Hepatocyte (in vitro differentiated cells): ENCODE data around the gene AGBL4. TPM values are rescaled to one million over a fixed set of nuclear protein-coding genes. Genes with fewer than 3 reads are reported as not detected.

Experiments
- DNase-seq: peaks from one replicate; pipeline ENCODE4 v3.0.0-alpha.2; 2016; ENCODE audit warnings: low spot score
- H2AFZ ChIP-seq: fragments of 200-600 bp; sonication (generic); 2 replicates; pipeline ENCODE4 v1.6.0; 2016; ENCODE audit warnings: antibody characterized with exemption, mild to moderate bottlenecking
- H3K27ac ChIP-seq: fragments of 200-600 bp; sonication (generic); 2 replicates; pipeline ENCODE4 v1.5.1; 2016; ENCODE audit warnings: mild to moderate bottlenecking
- H3K27me3 ChIP-seq: fragments of 200-600 bp; sonication (generic); 2 replicates; pipeline ENCODE4 v1.6.1; 2016
- H3K36me3 ChIP-seq: fragments of 200-600 bp; sonication (generic); replicated peaks from 2 replicates; pipeline ENCODE4 v1.5.1; 2016; ENCODE audit warnings: low read depth; ENCODE audit not compliant: insufficient read depth
- H3K4me1 ChIP-seq: fragments of 200-600 bp; sonication (generic); 2 replicates; pipeline ENCODE4 v1.5.1; 2016; ENCODE audit warnings: mild to moderate bottlenecking, moderate library complexity; ENCODE audit not compliant: insufficient read depth
- H3K4me2 ChIP-seq: fragments of 200-600 bp; sonication (generic); 2 replicates; pipeline ENCODE4 v1.6.0; 2016
- H3K4me3 ChIP-seq: fragments of 200-600 bp; sonication (generic); 2 replicates; pipeline ENCODE4 v1.5.1; 2016; ENCODE audit warnings: mild to moderate bottlenecking
- H3K79me2 ChIP-seq: fragments of 200-600 bp; sonication (generic); 2 replicates; pipeline ENCODE4 v1.6.0; 2017; ENCODE audit warnings: mild to moderate bottlenecking
- H3K9me2 ChIP-seq: fragments of 200-600 bp; sonication (generic); replicated peaks from 2 replicates; pipeline ENCODE4 v1.6.0; 2017; ENCODE audit warnings: mild to moderate bottlenecking; ENCODE audit not compliant: insufficient read depth
- H3K9me3 ChIP-seq: fragments of 200-600 bp; sonication (generic); 2 replicates; pipeline ENCODE4 v1.5.1; 2016; ENCODE audit warnings: low read depth, mild to moderate bottlenecking
- H4K20me1 ChIP-seq: fragments of 200-600 bp; sonication (generic); 2 replicates; pipeline ENCODE4 v1.6.0; 2016; ENCODE audit warnings: mild to moderate bottlenecking; ENCODE audit not compliant: insufficient read depth, poor library complexity, severe bottlenecking
- CTCF ChIP-seq: fragments of 200-600 bp; sonication (generic); IDR thresholded peaks from 2 replicates; pipeline ENCODE4 v1.5.1; 2016; ENCODE audit warnings: antibody characterized with exemption, mild to moderate bottlenecking; ENCODE audit not compliant: poor library complexity
- EZH2 ChIP-seq: fragments of 200-600 bp; sonication (generic); IDR thresholded peaks from 2 replicates; pipeline ENCODE4 v1.6.1; 2016; ENCODE audit warnings: antibody characterized with exemption, mild to moderate bottlenecking, borderline replicate concordance
- EZH2phosphoT487 ChIP-seq: fragments of 200-600 bp; sonication (generic); IDR thresholded peaks from one replicate; pipeline ENCODE4 v1.6.1; 2018; ENCODE audit warnings: antibody characterized with exemption, mild to moderate bottlenecking, low read depth, moderate library complexity; ENCODE audit not compliant: unreplicated experiment, severe bottlenecking
- WGBS: methylation state at CpG from one replicate; pipeline ENCODE4 v1.1.6; 2016; ENCODE audit warnings: low lambda C conversion rate; ENCODE audit errors: missing lambda C conversion rate; 5-methylcytosine and 5-hydroxymethylcytosine counted together
- polyA plus RNA-seq: library from polyadenylated mRNA; unstranded; fragments of >200 nt; fragmentation: Nextera tagmentation; extraction: Ambion mirVana; gene quantifications from 2 replicates; pipeline ENCODE4 v1.2.1, GENCODE V29; 2016
- total RNA-seq: library from RNA; depleted of rRNA; stranded (reverse); fragments of >200 nt; gene quantifications from 2 replicates; pipeline ENCODE4 v1.2.3, GENCODE V29; 2014

AGBL4 gene
- total and polyA plus RNA-seq, 2 experiments from 2014 or later: 0.50 to 0.73 TPM

DNA sequence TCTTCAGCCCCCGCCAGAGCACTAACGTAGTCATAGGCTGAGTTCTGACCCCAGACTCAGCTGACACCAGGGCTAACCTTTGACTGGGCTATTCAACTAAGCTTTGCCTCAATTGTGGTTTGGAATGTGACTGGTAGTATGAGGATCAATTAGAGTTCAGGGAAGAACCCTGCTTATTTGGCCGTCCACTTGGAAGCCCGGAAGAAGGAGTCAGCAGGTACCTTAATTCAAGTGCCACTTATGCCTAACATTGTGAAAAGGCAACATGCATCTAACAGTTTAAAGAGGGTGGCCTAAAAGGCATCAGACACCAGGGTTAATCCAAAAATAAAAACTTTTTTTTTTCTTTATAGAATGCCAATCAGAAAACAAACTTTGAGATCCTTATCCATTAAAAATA, 1339.4 kb downstream of the AGBL4 start:
- TF ChIP-seq EZH2: no peak
- no peak for TF ChIP-seq EZH2phosphoT487
- TF ChIP-seq CTCF: no peak
- Histone ChIP-seq H3K4me1 (peaks cover 3% of the 10 kb centered on the region), H3K9me2 (no peaks in the 10 kb centered on the region), H3K79me2 (no peaks in the 10 kb centered on the region), H3K9me3 (no peaks in the 10 kb centered on the region), H4K20me1 (no peaks in the 10 kb centered on the region), H3K27ac (no peak overlapping the region), H3K4me2 (no peak overlapping the region), H3K4me3 (no peak overlapping the region), H3K36me3 (no peaks in the 10 kb centered on the region), H3K27me3 (no peaks in the 10 kb centered on the region), H2AFZ (no peak overlapping the region)
- no peak for DNase-seq
- WGBS: 93% methylated on average over 4 of the region's 4 CpGs

GRCh38 chr1:48683839-48684238, 1339.9 kb downstream of the AGBL4 start:
- Histone ChIP-seq H3K27me3 (no peaks in the 10 kb centered on the region), H3K27ac (no peak overlapping the region), H2AFZ (no peak overlapping the region), H3K9me2 (no peaks in the 10 kb centered on the region), H3K4me2 (no peak overlapping the region), H3K79me2 (no peaks in the 10 kb centered on the region), H3K36me3 (no peaks in the 10 kb centered on the region), H3K4me1 (peaks cover 3% of the 10 kb centered on the region), H4K20me1 (no peaks in the 10 kb centered on the region), H3K4me3 (no peak overlapping the region), H3K9me3 (no peaks in the 10 kb centered on the region)
- no peak for TF ChIP-seq CTCF
- TF ChIP-seq EZH2phosphoT487: no peak
- no peak for TF ChIP-seq EZH2
- no peak for DNase-seq
- 91% methylated on average over 3 of the region's 3 CpGs for WGBS

DNA sequence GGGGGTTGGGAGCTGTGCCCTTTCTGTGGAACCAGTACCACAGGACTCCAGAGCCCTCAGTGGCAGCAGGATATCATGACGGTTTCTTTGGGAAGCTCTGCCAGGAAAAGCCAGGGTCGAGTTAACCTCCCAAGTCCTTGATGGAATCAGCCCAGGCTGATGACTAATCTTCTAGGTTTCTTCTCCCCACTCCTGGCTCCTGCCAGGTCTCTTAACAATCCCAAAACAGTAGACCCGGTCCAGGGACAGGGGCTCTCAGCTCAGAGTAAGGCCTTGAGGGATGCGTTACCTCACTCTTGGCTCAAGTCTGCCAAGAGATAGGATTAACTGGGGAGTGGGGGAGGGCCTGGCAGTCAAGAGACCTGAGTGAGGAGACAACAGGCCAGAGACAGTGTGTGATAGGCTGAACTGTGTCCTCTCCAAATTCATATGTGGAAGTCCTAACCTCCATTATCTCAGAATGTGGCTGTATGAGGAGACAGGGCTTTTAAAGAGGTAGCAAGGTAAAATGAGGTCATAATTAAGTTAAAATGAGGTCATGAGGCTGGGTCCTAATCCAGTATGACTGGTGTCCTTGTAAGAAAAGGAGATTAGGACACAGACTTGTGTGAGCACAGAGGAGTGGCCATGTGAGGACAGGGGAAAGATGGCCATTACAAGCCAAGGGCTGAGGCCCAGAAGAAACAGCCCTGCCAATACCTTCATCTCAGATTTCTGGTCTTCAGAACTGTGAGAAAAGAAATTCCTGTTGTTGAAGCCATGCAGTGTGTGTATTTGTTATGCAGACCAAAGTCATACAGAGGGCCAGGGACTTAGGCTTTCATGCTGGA, 1342.1 kb downstream of the AGBL4 start:
- TF ChIP-seq EZH2phosphoT487: no peak
- no peak for TF ChIP-seq EZH2
- TF ChIP-seq CTCF: no peak
- Histone ChIP-seq H3K27ac (no peak overlapping the region), H3K4me1 (peaks cover 3% of the 10 kb centered on the region), H3K79me2 (no peaks in the 10 kb centered on the region), H3K4me3 (no peak overlapping the region), H4K20me1 (no peaks in the 10 kb centered on the region), H3K27me3 (no peaks in the 10 kb centered on the region), H2AFZ (no peak overlapping the region), H3K36me3 (no peaks in the 10 kb centered on the region), H3K4me2 (no peak overlapping the region), H3K9me3 (no peaks in the 10 kb centered on the region), H3K9me2 (no peaks in the 10 kb centered on the region)
- no peak for DNase-seq
- 74% methylated on average over 4 of the region's 4 CpGs for WGBS
